ENCODE measurements around the gene MEA1.

DNA sequence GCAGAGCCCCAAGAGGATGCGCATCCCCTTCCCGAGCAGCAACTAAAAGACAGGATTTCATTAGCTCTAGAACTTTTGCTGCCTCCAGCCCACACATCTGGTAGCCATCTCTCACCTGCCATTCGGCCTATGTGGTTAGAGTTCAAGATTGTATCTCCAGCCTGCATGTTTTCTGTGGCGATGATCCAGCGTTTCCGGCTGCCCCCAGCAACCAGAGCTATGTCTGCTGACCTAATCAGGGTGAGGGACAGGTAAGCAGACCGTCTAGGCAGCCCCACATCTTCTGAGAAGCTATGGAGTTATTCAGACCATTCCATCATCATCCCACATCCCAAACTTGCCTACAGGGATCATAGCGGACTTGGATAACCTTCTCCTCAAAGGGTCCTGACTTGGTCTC, 42.2 kb upstream of the MEA1 start:
- TF ChIP-seq, protein P1, sequence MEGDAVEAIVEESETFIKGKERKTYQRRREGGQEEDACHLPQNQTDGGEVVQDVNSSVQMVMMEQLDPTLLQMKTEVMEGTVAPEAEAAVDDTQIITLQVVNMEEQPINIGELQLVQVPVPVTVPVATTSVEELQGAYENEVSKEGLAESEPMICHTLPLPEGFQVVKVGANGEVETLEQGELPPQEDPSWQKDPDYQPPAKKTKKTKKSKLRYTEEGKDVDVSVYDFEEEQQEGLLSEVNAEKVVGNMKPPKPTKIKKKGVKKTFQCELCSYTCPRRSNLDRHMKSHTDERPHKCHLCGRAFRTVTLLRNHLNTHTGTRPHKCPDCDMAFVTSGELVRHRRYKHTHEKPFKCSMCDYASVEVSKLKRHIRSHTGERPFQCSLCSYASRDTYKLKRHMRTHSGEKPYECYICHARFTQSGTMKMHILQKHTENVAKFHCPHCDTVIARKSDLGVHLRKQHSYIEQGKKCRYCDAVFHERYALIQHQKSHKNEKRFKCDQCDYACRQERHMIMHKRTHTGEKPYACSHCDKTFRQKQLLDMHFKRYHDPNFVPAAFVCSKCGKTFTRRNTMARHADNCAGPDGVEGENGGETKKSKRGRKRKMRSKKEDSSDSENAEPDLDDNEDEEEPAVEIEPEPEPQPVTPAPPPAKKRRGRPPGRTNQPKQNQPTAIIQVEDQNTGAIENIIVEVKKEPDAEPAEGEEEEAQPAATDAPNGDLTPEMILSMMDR (IDR thresholded peaks at IDR 0.05) = no peak
- TF ChIP-seq POLR2A (IDR thresholded peaks at IDR 0.05) = no peak

Data from lower leg skin (tissue), 3 donors.